Stimulated activated CD8-positive, alpha-beta memory T cell treated with anti-CD3 and anti-CD28 coated beads, Interleukin-7, amount 100 ng/mL, for 24 hours (primary cell): Measurements from ENCODE around the gene SLC12A8.

Source experiments
- DNase-seq: peaks from one replicate; pipeline ENCODE4 v3.0.0-alpha.2; 2020; ENCODE audit warnings: low read depth

The SLC12A8 gene

DNA sequence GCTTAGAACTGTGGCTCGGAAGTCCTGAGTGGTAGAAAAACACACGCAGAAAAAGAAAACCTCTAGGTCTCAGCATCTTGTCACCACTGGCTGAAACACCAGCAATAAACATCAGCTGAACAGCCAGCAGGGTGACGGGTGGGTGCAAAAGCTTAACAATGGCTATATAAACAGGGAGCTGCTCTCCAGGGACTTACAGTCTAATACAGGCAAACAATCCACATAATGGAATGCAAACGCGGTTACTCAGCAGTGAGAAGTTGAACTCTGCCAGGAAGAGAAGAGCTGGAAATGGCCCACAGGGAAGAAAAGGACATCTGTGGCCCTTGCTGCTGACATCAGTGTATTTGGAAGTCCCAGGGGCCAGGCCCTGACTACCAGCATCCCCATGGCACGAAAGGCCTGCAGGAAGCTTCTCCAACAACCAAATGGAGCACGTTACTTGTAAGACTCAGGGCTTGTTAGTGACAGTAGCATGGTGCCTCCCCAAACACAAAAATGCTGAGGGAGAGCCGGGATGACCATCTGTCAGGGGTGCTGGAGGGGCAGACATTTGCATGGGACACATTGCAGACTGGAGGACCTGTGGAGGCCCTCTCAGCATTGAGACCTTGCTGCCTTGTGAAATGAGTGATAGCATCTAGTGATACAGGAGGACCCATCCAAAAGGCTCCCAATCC, 159.8 kb downstream of the SLC12A8 start:
- no peak for DNase-seq

DNA sequence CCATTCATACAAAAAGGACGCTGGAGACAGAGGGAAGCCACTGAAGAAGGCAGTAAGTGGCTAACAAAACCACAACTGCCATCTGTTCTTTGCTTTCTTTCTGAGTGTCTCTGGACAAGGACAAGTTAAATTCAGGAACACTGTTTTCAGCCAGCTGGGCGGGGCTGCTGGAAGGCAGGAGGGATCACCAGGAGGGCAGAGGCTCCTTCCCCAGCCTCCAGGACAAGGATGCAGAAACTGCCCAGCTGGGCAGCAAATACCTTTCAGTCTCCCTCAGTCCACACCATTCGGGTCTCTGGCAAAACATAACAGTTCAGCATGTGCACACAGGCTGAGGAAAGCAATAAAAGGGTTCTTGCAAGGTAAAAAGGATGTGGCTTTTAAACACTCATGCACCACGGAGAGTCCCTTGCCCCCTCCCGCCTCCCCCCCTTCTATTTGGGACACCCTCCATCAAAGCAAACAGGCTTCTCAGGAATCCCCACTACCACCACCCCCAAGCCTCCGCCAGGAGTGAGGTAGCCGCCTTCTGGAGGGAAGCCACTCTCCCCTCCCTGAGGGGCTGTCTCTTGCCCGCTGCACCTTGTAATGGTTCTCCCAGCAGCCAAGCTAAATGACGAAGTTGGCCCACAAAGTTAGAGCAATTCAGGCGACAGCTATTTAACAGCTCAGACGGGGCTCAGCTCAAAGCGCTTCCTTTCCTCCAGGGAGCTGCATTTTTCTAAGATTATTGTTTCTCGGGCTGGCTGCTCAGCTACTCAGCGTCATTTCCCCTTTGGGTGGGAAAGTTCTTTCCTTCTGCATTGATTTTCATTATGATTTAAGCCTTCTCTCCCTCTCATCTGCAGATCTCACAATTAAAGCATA, 160.6 kb downstream of the SLC12A8 start:
- DNase-seq = peak; percentile 35

DNA sequence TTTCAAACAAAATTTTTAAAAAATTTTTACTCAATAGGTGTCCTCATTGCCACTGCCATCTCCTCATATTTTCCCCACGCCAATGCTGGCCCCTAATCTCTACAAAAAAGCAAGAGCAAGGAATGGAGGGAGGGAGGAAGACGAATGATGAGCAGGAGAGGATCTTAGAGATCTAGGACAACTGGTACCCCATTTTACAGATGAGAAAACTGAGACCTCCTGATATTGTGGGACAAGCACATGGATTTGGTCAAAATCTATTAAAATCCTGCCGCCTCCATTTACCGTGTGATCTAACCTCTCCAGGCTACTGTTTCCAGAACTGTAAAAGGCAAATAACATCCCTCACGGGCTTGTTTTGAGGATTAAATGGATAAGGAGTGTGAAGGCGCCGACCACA, 161.3 kb downstream of the SLC12A8 start:
- no peak for DNase-seq

DNA sequence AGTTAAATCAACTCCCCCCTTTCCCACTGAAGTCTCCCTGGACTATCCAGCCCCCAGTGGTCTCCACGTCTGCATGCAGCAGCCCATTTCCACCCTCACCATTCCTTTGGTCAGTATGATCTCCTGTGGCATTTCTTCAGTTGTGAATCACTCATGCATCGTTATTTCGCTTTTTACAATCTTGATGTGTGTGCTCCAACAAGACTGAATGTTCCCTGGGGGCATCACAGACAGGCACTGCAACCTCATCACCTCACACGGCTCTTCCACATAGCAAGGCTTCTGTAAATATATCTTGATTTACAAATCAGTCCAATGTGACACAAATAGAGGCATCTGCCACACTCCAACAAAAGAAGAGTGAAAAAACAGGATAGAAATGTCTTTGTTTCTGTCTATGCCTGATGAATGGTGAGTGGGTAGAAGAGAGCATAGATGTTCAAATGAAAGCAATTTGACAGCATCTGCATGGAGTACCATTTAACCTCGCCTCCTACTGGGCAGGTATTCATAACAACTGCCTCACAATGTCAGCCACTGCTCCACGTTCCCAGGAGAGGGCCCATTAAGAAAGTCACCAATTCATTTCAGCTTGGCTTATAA, 162.0 kb downstream of the SLC12A8 start:
- no peak for DNase-seq

DNA sequence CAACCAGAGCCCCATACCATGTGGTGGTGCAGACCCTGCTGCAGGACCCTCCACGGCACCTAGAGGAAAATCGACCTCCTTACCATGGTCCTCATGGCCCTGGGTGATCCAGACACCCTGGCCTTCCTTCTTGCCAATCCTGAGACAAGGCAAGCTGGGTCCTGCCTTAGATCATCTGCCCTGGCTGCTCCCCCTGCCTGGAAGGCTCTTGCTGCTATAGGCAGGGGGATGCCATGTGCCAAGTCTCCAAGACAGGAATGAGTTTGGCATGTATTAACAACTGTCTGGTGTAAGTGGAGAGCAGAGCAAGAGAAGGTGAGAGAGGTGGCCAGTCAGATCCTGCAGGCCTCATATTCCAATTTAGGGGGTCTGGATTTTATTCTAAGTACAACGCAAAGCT, 164.3 kb downstream of the SLC12A8 start:
- DNase-seq = no peak

DNA sequence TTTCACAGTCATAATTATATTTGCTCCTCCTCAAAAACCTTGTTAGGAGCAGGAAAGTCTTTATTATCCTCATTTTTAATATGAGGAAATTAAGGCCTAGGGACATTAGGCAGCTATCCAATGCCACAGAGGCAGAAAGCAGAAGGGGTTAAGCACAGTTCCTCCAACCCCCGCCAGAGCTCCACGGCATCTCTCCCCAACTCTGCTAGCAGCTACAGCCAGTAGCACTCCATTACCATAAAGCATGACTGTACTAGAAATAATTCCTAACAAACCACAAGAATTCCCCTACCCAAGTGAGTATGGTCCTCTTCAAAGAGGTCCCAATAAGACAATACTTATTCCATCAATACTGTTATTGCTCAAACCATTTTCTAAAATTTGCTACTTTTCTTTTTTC, 166.6 kb downstream of the SLC12A8 start:
- no peak for DNase-seq

DNA sequence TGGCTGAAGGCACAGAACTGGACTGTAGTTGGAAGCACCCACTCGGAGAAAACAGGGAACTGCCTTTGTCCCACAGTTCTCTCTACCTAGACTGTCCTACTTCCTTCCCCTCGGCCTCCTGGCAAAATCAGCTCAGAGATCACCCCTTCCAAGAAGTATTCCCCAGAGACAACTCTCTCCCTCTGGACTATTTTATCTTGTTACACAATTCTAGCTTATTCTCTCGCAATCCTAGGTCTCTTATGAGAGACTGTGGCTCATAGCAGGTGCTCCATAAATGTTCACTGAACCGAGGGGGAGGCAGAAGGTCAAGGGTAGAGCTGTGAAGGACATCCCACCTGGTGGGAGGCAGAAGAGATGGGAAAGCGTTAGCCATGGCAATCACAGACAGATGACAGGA, 167.4 kb downstream of the SLC12A8 start:
- DNase-seq = no peak

DNA sequence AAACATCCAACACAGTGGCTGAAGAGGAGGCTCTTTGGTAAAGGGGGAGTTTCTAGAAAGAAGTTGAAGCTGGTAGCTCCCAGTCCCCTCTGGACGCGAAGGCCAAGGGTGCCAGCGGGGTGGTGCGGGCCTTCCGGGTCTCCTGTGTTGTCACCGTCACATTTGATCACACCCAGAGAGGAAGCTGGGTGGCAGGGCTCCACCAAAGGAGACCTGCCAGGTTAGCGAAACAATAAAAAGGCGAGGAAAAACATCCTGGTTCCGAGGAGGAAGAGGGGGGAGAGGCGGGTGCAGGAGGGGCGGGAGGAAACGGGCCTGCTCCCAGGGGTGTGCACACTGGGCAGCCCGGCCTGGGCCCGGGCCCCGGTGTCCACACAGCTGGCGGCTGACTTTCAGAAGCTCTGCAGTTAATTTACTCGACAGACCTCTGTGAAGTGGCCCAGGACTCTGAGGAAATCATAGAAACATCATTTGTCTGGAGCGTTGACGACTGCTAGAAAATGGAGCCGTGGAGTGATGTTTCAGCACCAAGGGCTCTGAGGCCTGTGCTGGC, 168.9 kb downstream of the SLC12A8 start:
- DNase-seq = no peak

DNA sequence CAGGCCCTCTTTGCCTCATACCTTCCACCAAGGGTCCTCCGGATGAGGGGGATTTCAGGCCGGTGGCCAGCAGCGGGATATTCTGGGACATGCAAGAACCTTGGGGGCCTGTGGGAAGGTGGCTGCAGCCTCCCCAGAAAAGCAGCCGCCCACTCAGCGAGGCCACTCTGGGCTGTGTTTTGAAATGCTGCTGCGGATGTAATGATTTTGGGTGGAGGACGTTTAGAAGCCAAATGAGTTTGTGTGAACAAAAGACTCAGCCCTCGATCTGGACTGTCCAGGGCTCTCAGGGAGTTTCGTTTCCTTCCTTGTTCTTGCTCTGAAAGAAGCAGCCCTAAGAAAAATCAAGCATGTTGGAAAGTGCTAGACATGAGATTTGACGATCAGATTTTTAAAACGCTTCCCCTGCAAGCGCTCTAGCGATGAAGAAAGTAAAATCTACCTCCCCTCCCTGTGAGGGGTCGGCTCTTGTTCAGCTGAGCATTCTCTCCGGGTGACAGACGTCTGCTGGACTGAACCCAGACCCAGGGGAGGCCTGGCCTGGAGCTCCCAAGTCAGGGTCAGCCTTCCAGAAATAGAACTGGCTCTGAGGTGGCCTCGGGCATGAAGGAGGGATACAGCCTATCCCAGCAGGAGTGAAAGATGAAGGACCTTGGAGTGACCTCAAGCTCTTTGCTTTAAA, 169.7 kb downstream of the SLC12A8 start:
- no peak for DNase-seq

DNA sequence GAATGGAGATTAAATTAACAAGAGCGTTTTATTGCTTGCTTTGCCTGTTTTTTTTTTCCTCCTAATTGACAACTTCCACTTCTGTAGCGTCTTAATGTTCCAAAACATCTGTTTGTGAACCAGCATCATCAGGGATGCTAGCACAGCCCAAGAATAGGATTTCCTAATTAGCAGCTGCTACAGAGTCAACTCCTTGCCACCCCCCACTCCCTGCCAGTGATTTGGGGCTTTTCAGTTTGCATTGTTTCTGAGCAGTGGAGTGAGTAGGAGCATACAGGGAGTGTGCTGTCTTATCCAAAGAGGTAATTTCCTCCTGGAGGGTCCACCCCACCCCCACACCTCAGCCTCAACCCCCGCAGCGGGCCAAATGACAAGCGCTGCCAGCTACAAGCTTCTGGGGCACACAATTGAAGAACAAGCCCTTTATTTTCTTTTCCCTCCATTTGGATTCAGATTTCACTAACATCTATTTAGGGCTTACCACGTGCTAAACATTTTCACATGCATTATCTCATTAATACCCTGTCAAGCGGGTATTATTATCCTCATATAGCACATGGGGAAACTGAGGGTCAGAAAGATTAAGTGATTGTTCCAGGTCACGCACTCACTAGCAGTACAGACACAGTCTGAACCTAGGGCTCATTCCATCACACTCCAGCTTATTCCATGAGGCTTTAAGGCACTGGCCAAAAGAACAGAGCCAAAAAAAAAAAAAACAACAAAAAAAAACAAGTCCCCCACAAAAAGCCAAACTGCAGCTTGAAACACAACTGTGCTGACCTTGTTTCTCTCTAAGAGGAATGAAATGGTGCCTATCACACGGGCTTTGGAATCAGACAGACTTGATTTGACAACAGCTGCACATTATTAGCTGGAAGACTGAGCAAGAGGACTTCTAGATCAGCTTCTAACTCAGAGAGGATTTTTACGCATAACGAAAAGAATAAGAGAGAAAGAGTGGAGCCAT, 173.1 kb downstream of the SLC12A8 start:
- no peak for DNase-seq

DNA sequence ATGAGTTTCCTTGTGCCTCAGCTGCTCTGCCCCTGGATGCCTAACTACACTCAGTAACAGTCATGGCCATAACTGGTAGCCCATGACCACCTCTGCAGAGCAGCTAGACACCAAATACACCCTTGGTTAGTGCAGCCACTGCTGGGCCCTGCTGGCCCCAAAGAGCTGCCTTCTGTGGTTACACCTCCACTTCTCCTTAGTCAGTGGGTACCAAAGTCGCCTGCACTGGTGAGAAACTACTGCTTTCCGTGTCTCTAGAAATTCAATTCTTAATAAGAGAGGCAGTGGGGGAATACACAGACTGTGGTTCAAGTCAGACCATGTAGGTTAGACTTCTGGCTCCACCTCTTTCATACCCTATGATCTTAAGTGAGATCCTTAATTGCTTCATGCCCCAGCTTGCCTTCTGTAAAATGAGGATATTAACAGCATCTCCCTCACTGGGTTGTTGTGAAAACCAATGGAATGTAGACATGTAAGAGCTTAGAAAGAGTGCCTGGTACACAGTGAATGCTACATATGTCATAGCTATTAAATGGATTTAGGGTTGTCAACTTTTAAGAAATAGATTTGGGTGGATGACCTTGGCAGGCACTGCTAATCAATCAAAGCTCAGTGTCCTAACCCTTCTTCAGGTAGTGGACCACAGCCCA, 174.9 kb downstream of the SLC12A8 start:
- no peak for DNase-seq

DNA sequence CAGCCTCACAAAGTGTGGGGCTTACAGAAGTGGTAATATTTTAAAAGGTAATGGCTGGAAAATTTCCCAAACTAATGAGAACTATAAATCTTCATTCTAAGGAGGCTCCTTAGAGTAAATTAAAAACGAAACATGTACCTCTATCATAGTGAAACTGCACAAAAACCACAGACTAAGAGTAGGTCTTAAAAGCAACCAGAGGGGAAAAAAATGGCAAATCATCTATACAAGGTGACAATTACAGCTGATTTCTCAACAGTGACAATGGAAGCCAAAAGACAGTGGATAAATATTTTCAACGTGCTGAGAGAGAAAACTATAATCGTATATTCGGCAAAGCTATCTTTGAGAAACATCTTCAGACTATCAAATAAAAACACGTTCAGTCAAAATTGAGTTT, 177.3 kb downstream of the SLC12A8 start:
- no peak for DNase-seq

DNA sequence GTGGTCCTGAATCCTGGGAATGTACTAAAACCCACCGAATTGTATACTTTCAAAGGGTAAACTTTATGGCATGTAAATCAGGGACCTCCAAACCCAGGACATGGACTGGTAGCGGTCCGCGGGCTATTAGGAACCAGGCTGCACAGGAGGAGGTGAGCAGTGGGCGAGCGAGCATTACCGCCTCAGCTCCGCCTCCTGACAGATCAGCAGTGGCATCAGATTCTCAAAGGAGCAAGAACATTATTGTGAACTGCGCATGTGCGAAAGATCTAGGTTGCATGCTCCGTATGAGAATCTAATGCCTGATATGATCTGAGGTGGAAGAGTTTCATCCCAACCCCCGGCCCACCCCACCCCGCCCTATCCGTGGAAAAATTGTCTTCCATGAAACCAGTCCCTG, 178.9 kb downstream of the SLC12A8 start:
- no peak for DNase-seq

DNA sequence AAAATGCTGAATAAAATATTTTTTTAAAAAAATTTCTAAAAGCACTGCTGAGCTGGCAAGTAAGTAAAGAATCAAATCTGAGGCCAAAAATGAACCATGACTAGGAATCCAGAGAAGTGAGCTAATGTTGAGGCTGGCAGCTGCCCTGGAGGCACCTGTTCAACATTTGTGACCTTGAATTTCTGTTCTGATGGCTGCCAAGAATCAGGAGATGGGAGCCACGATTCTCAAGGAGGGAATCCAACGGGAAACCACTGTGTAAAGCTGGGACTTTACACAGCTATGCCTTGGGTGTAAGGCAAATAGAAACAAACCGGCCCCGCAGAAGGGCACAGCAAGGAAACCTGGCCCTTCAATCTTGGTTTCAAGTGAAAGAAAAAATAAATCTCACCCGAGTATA, 179.4 kb downstream of the SLC12A8 start:
- DNase-seq = no peak

DNA sequence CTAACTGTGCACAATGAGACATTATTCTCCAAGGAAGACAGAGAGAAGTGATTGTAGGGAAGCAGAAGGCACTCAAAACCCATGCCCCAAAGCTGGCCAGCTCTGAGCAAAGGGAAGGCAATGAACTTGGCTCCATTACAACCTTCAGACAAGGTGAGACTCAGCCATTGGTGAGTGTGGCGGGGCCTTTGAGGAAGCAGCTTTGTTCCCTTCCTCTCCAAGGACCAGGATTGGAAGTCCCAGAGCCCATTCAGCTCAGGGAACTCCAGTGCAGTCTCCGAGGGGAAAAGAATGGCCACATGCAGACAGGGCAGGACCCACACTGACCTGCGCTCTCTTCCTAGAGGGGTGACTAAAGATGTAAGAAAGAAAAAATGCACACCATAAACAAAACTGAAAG, 179.9 kb downstream of the SLC12A8 start:
- DNase-seq = no peak
